ENCODE results near the gene CYP4F8.
"Not testable (repeated sequence)": the region's sequence is repeated elsewhere in the genome, so short reads cannot be mapped to it uniquely, and the experiment has no call there.

The CYP4F8 gene

GRCh38 chr19:15644816-15645215 lies 29.8 kb downstream of the CYP4F8 start:
- DNase-seq: no peak

GRCh38 chr19:15649526-15649925 lies 34.5 kb downstream of the CYP4F8 start:
- DNase-seq: no peak

- DNase-seq: not testable (repeated sequence)
Observed at GRCh38 chr19:15650123-15650522, 35.1 kb downstream of the CYP4F8 start.

GRCh38 chr19:15651791-15652190 lies 36.8 kb downstream of the CYP4F8 start:
- DNase-seq: no peak

GRCh38 chr19:15652559-15653278 lies 37.7 kb downstream of the CYP4F8 start:
- no peak for DNase-seq

GRCh38 chr19:15656467-15656866 lies 41.4 kb downstream of the CYP4F8 start:
- no peak for DNase-seq

- DNase-seq: no peak
Observed at GRCh38 chr19:15663247-15663646, 48.2 kb downstream of the CYP4F8 start.

- DNase-seq: no peak
Observed at GRCh38 chr19:15666186-15666585, 51.2 kb downstream of the CYP4F8 start.

- DNase-seq: no peak
Observed at GRCh38 chr19:15666883-15667282, 51.9 kb downstream of the CYP4F8 start.

- DNase-seq: no peak
Observed at GRCh38 chr19:15669440-15669839, 54.4 kb downstream of the CYP4F8 start.

GRCh38 chr19:15669891-15670290 lies 54.9 kb downstream of the CYP4F8 start:
- DNase-seq: no peak

GRCh38 chr19:15671237-15671821 lies 56.3 kb downstream of the CYP4F8 start:
- no peak for DNase-seq

- DNase-seq: no peak
Observed at GRCh38 chr19:15671891-15672579, 57.0 kb downstream of the CYP4F8 start.

- no peak for DNase-seq
Observed at GRCh38 chr19:15672580-15673175, 57.7 kb downstream of the CYP4F8 start, which contains the start of gene CYP4F12. TSS of gene CYP4F12 (plus strand) at chr19:15673087. CDS start at chr19:15673530, 443 bp downstream.

GRCh38 chr19:15673176-15673654 lies 58.2 kb downstream of the CYP4F8 start:
- no peak for DNase-seq

- DNase-seq: no peak
Observed at GRCh38 chr19:15675560-15675959, 60.5 kb downstream of the CYP4F8 start.

GRCh38 chr19:15679089-15679488 lies 64.1 kb downstream of the CYP4F8 start:
- DNase-seq: no peak

GRCh38 chr19:15679865-15680264 lies 64.8 kb downstream of the CYP4F8 start:
- DNase-seq: not testable (repeated sequence)
